Measurements from ENCODE around the gene ST6GALNAC3.
"Not testable (repeated sequence)": the region's sequence is repeated elsewhere in the genome, so short reads cannot be mapped to it uniquely, and the experiment has no call there.

The ST6GALNAC3 gene

GRCh38 chr1:76073481-76073880, 1.1 kb upstream of the ST6GALNAC3 start:
- DNase-seq (ENCODE audit: low read depth in 3 of 3), result no peak

- no peak for DNase-seq (ENCODE audit: low read depth in 3 of 3)
These were observed 593 bp downstream of the ST6GALNAC3 start for GRCh38 chr1:76075188-76075489.

- DNase-seq (ENCODE audit: low read depth in 3 of 3), result no peak
These were observed 1.3 kb downstream of the ST6GALNAC3 start for GRCh38 chr1:76075877-76076276.

- no peak for DNase-seq (ENCODE audit: low read depth in 3 of 3)
These were observed 5.1 kb downstream of the ST6GALNAC3 start for GRCh38 chr1:76079475-76080227.

GRCh38 chr1:76080552-76081079, 6.1 kb downstream of the ST6GALNAC3 start:
- DNase-seq (ENCODE audit: low read depth in 3 of 3), result no peak

- no peak for DNase-seq (ENCODE audit: low read depth in 3 of 3)
These were observed 7.5 kb downstream of the ST6GALNAC3 start for GRCh38 chr1:76082062-76082461.

- no peak for DNase-seq (ENCODE audit: low read depth in 3 of 3)
These were observed 8.6 kb downstream of the ST6GALNAC3 start for GRCh38 chr1:76083189-76083588.

GRCh38 chr1:76084029-76084627, 9.6 kb downstream of the ST6GALNAC3 start:
- DNase-seq (ENCODE audit: low read depth in 3 of 3), result no peak

- DNase-seq (ENCODE audit: low read depth in 3 of 3), result no peak
These were observed 10.1 kb downstream of the ST6GALNAC3 start for GRCh38 chr1:76084685-76085084.

GRCh38 chr1:76086109-76086508, 11.6 kb downstream of the ST6GALNAC3 start:
- no peak for DNase-seq (ENCODE audit: low read depth in 3 of 3)

- DNase-seq (ENCODE audit: low read depth in 3 of 3), result no peak
These were observed 12.1 kb downstream of the ST6GALNAC3 start for GRCh38 chr1:76086597-76086996.

GRCh38 chr1:76090283-76091203, 16.0 kb downstream of the ST6GALNAC3 start:
- DNase-seq (ENCODE audit: low read depth in 3 of 3), result no peak

GRCh38 chr1:76092812-76093211, 18.3 kb downstream of the ST6GALNAC3 start:
- DNase-seq (ENCODE audit: low read depth in 3 of 3), result no peak

- DNase-seq (ENCODE audit: low read depth in 3 of 3), result no peak
These were observed 19.2 kb downstream of the ST6GALNAC3 start for GRCh38 chr1:76093522-76094312.

- no peak for DNase-seq (ENCODE audit: low read depth in 3 of 3)
These were observed 21.3 kb downstream of the ST6GALNAC3 start for GRCh38 chr1:76095802-76096201.

GRCh38 chr1:76097064-76097463, 22.5 kb downstream of the ST6GALNAC3 start:
- DNase-seq (ENCODE audit: low read depth in 3 of 3), result not testable (repeated sequence)

- DNase-seq (ENCODE audit: low read depth in 3 of 3), result no peak
These were observed 24.3 kb downstream of the ST6GALNAC3 start for GRCh38 chr1:76098845-76099244.

- DNase-seq (ENCODE audit: low read depth in 3 of 3), result no peak
These were observed 27.0 kb downstream of the ST6GALNAC3 start for GRCh38 chr1:76101548-76101947.

- DNase-seq (ENCODE audit: low read depth in 3 of 3), result no peak
These were observed 27.5 kb downstream of the ST6GALNAC3 start for GRCh38 chr1:76102046-76102445.

GRCh38 chr1:76103034-76103433, 28.5 kb downstream of the ST6GALNAC3 start:
- DNase-seq (ENCODE audit: low read depth in 3 of 3), result no peak

- no peak for DNase-seq (ENCODE audit: low read depth in 3 of 3)
These were observed 30.8 kb downstream of the ST6GALNAC3 start for GRCh38 chr1:76105372-76105771.

GRCh38 chr1:76106251-76106650, 31.7 kb downstream of the ST6GALNAC3 start:
- no peak for DNase-seq (ENCODE audit: low read depth in 3 of 3)
